ENCODE data around the gene PRKG1. TPM values are rescaled to one million over a fixed set of nuclear protein-coding genes. Genes with fewer than 3 reads are reported as not detected.

The PRKG1 gene
- total RNA-seq, 1 experiment from 2014 or later = 10.4 TPM

- H3K27ac Mint-ChIP-seq = no peak overlapping the region
- H2BK15ac ChIP-seq (ENCODE audit: low read depth, low read length) = no peak overlapping the region
- H4K5ac ChIP-seq (ENCODE audit: insufficient read length, low read depth, low read length) = no peak overlapping the region
- no peaks in the 10 kb centered on the region for H3K79me2 ChIP-seq (ENCODE audit: insufficient read depth, low read length)
- no peaks in the 10 kb centered on the region for H3K9me3 ChIP-seq (ENCODE audit: control insufficient read depth, low read depth, low read length)
- H3K79me1 ChIP-seq (ENCODE audit: insufficient read depth, low read depth, low read length, poor library complexity, severe bottlenecking) = no peaks in the 10 kb centered on the region
- no peak overlapping the region for H2BK20ac ChIP-seq (ENCODE audit: low read depth, low read length, poor library complexity, severe bottlenecking)
- no peak overlapping the region for H4K8ac ChIP-seq (replicated peaks; ENCODE audit: insufficient read length, low read depth, low read length)
- no peak overlapping the region for H3K4ac ChIP-seq (ENCODE audit: low read depth, low read length)
- no peak overlapping the region for H3T11ph ChIP-seq (ENCODE audit: low read length)
- no peak overlapping the region for H2BK120ac ChIP-seq (ENCODE audit: low read depth, low read length, poor library complexity, severe bottlenecking)
- no CpG with 5 or more reads among the region's 40 CpGs for WGBS (ENCODE audit: extremely low coverage, insufficient read length, low lambda C conversion rate)
- no peak overlapping the region for H3K18ac ChIP-seq (ENCODE audit: insufficient read length, low read depth, low read length)
- peak overlapping the region; percentile 10 for H2AFZ ChIP-seq (ENCODE audit: low read length)
- H3K27me3 Mint-ChIP-seq (ENCODE audit: low read depth) = peaks cover 52% of the 10 kb centered on the region
- H3K23me2 ChIP-seq (ENCODE audit: insufficient read length, low read depth, low read length, poor library complexity, severe bottlenecking) = peaks cover 9% of the 10 kb centered on the region
- no peak overlapping the region for H2BK5ac ChIP-seq (ENCODE audit: insufficient read length, low read length)
- peaks cover 46% of the 10 kb centered on the region for H3K27me3 ChIP-seq (ENCODE audit: insufficient read depth, low read length)
- H2AK5ac ChIP-seq (ENCODE audit: insufficient read length, low read length) = no peak overlapping the region
- TF ChIP-seq CTCF (conservative IDR thresholded peaks at IDR 0.05) = peak; percentile 88
- no peak overlapping the region for H2BK12ac ChIP-seq (ENCODE audit: insufficient read length, low read depth, low read length)
- H3K9ac ChIP-seq (ENCODE audit: extremely low read depth, insufficient read length, low read length) = no peak overlapping the region
- no peaks in the 10 kb centered on the region; a peak in 1 of 5 replicates for H3K9me3 Mint-ChIP-seq
- no peak overlapping the region for H3K56ac ChIP-seq (ENCODE audit: insufficient read length, low read depth, low read length)
- H3K23ac ChIP-seq (ENCODE audit: insufficient read length, low read depth, low read length) = no peak overlapping the region
- peak overlapping the region; percentile 74 to 85 for H3K4me3 Mint-ChIP-seq
- H3K4me1 ChIP-seq (ENCODE audit: insufficient read depth, low read length) = no peaks in the 10 kb centered on the region
- H3K27ac ChIP-seq (ENCODE audit: insufficient read length, low read depth, low read length) = no peak overlapping the region
- no peaks in the 10 kb centered on the region for H3K36me3 Mint-ChIP-seq (ENCODE audit: insufficient read depth in 1 of 3, low read depth in 3 of 3)
- no peak overlapping the region for H4K91ac ChIP-seq (ENCODE audit: insufficient read length, low read depth, low read length)
- peak overlapping the region; percentile 46 for H3K4me2 ChIP-seq (ENCODE audit: insufficient read depth, insufficient read length, low read length)
- H3K14ac ChIP-seq (ENCODE audit: insufficient read depth, low read length) = no peak overlapping the region
- DNase-seq = peak; percentile 75
- peaks cover 10 to 11% of the 10 kb centered on the region in 2 experiments for H3K4me1 Mint-ChIP-seq
- no peaks in the 10 kb centered on the region for H4K20me1 ChIP-seq (ENCODE audit: control insufficient read depth, insufficient read depth, insufficient read length)
Observed at GRCh38 chr10:52308251-52309031, 1234.2 kb downstream of the PRKG1 start.

Measured in H9 (cell line).